Adrenal gland (tissue), 12 donors: Measurements from ENCODE around the gene HCK. TPM values are rescaled to one million over a fixed set of nuclear protein-coding genes. Genes with fewer than 3 reads are reported as not detected.

Experiments
- DNase-seq, 7 donors: peaks; one replicate each; pipeline ENCODE4 v3.0.0-alpha.2; 2019 to 2020
- H3K27ac ChIP-seq, 5 donors: fragments of 200-600 bp; sonication (generic) in 4 of 5; 1 replicate in 3 of 5; 2 replicates in 2 of 5; pipeline versions ENCODE4 v1.5.1 to v1.8.0; 2016 to 2020; ENCODE audit warnings: mild to moderate bottlenecking in 1 of 5
- H3K27me3 ChIP-seq: fragments of 200-600 bp; 2 replicates; pipeline ENCODE4 v1.8.0; 2021
- H3K36me3 ChIP-seq, 2 donors: fragments of 200-600 bp; replicated peaks in 1 of 2; 1 replicate in 1 of 2; 2 replicates in 1 of 2; pipeline versions ENCODE4 v1.5.1 to v1.8.0; 2018 to 2022
- H3K4me1 ChIP-seq, 2 donors: fragments of 200-600 bp; replicated peaks in 1 of 2; 1 replicate in 1 of 2; 2 replicates in 1 of 2; pipeline versions ENCODE4 v1.5.1 to v1.8.0; 2018 to 2021
- H3K4me3 ChIP-seq, 4 donors: fragments of 200-600 bp; sonication (generic) in 3 of 4; one replicate each; pipeline ENCODE4 v1.5.1; 2016 to 2018
- H3K9me3 ChIP-seq, 3 donors: fragments of 200-600 bp; sonication (generic) in 1 of 3; replicated peaks in 1 of 3; 1 replicate in 2 of 3; 2 replicates in 1 of 3; pipeline versions ENCODE4 v1.5.1 to v1.8.0; 2016 to 2021
- POLR2A ChIP-seq, 2 donors: fragments of 450-650 bp; IDR thresholded peaks; one replicate each; pipeline ENCODE4 v1.6.1; 2017; ENCODE audit warnings: antibody characterized with exemption in 2 of 2, mild to moderate bottlenecking in 2 of 2, moderate library complexity in 1 of 2
- whole genome bisulfite sequencing, 4 donors: extraction: QIAGEN DNeasy Blood & Tissue Kit in 2 of 4; methylation state at CpG; one replicate each; pipeline versions ENCODE4 v1.1.5 to v1.1.7; 2013 to 2017; 5-methylcytosine and 5-hydroxymethylcytosine counted together
- intact Hi-C, 2 donors: fragments of 100-400 bp; cut with DNase I; formaldehyde crosslinking; loops; one replicate each; pipeline versions ENCODE4 v1.14.1 to v1.15.0; 2022 to 2023
- polyA plus RNA-seq, 3 donors: library from polyadenylated mRNA; stranded (reverse); fragments of 200-250 nt in 2 of 3; fragments of 350-450 nt in 1 of 3; fragmentation: Illumina TruSeq in 1 of 3; extraction: RNeasy Lipid Tissue Mini Kit (QIAGEN cat#74804) in 1 of 3; gene quantifications; one replicate each; pipeline ENCODE4 v1.2.3, GENCODE V29; 2013 to 2014
- total RNA-seq, 9 donors: library from RNA; depleted of rRNA in 4 of 9; stranded (reverse); fragments of >200 nt in 4 of 9; fragments of 120-200 nt in 1 of 9; fragmentation: NEBNext Ultra II Directional in 1 of 9; extraction: Animal tissue kit (Norgen Biotek cat#: 25700) in 1 of 9; gene quantifications; one replicate each; pipeline versions ENCODE4 v1.1.0 to v1.2.4, GENCODE V29; 2013 to 2023
- TF ChIP-seq, protein P1 (sequence below), 6 experiments: fragments of 450-650 bp in 4 of 6; fragments of 200-600 bp in 2 of 6; sonication (generic) in 1 of 6; IDR thresholded peaks; 1 replicate in 5 of 6; 2 replicates in 1 of 6; pipeline versions ENCODE4 v1.5.1 to v1.8.0; 2016 to 2021; ENCODE audit warnings: antibody characterized with exemption in 6 of 6, mild to moderate bottlenecking in 2 of 6, moderate library complexity in 1 of 6
- donor health status: healthy with polysubstance abuse.
- donor health status: Bipolar disorder and iron deficiency.
- donor health status: DM: yes; HTN: yes; CAD: no.
- donor health status: DM: no; HTN: no; CAD: no.
- donor health status: DM: no; HTN: no; CAD: no.
- donor health status: DM: yes; HTN: yes; CAD: no.

The HCK gene
- total and polyA plus RNA-seq, 12 donors = 3.7 to 49.8 (median 17.0) TPM

DNA sequence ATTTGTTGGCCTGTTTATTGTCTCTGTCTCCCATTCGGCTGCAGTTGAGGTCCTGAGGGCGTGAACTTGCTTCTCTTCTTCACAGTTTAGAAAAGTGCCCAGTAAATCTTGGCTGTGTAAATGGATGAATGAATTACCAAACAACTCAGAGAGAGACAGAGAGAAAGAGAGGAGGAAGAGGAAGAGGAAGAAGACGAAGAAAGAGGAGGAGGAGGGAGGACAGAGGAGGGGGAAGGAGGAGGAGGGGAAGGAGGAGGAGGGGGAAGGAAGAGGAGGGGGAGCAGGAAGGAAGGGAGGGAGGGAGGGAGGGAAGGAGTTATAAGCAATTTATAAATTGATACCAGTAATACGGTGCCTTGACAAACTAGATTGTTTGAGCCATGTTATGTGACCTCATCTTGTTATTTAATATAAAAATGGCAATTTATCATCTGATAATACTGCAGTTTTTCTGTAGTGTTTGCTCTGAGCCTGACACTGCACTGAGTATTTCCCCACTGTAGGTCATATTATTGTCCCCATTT is 18.7 kb downstream of the HCK start:
- DNase-seq = no peak
- H3K9me3 ChIP-seq = no peaks in the 10 kb centered on the region
- TF ChIP-seq POLR2A (IDR thresholded peaks at IDR 0.05) = no peak
- TF ChIP-seq, protein P1, sequence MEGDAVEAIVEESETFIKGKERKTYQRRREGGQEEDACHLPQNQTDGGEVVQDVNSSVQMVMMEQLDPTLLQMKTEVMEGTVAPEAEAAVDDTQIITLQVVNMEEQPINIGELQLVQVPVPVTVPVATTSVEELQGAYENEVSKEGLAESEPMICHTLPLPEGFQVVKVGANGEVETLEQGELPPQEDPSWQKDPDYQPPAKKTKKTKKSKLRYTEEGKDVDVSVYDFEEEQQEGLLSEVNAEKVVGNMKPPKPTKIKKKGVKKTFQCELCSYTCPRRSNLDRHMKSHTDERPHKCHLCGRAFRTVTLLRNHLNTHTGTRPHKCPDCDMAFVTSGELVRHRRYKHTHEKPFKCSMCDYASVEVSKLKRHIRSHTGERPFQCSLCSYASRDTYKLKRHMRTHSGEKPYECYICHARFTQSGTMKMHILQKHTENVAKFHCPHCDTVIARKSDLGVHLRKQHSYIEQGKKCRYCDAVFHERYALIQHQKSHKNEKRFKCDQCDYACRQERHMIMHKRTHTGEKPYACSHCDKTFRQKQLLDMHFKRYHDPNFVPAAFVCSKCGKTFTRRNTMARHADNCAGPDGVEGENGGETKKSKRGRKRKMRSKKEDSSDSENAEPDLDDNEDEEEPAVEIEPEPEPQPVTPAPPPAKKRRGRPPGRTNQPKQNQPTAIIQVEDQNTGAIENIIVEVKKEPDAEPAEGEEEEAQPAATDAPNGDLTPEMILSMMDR (IDR thresholded peaks at IDR 0.05) = no peak
- intact Hi-C loops = no loop called here
- no peaks in the 10 kb centered on the region for H3K36me3 ChIP-seq
- no peak overlapping the region for H3K4me3 ChIP-seq
- peaks cover 0 to 5% of the 10 kb centered on the region in 2 donors for H3K4me1 ChIP-seq
- WGBS, 4 donors = 36 to 42% (median 39%) methylated on average over 4 of the region's 4 CpGs
- H3K27ac ChIP-seq = no peak overlapping the region
- H3K27me3 ChIP-seq = no peaks in the 10 kb centered on the region

DNA sequence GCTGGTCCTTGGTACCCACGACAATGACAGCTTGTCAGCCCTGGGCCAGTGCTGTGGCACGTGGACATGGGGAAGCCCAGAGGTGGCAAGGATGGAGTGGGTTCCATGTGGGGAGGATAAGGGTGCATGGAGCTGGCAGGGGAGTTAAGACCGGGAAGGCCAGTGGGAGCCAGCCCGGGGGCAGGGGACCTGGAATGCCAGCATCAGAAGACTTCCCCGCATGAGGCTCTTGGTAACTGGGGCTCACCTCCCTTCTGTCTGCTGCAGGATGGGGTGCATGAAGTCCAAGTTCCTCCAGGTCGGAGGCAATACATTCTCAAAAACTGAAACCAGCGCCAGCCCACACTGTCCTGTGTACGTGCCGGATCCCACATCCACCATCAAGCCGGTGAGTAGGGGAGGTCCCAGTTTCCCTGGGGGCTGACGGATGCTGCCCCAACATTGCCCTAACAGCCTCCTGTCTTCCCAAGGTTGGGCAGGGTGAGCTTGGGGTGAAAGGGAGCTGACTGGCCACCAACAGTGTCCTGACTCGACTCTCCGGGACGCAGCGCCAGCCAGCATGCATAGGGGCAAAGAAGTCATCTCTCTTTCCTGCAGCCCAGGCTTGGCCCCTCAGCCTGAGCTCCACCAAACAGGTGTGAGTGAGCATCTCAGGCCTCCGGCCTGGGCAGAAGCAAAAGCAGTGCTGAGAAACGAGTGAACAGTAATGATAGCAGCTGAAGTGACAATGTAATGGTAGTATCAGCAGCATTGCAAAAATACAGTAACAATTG is 19.5 kb downstream of the HCK start:
- DNase-seq = no peak
- Histone ChIP-seq H3K4me3 (no peak overlapping the region), H3K4me1 (peaks cover 0 to 5% of the 10 kb centered on the region in 2 donors), H3K27me3 (no peaks in the 10 kb centered on the region), H3K27ac (no peak overlapping the region), H3K9me3 (no peaks in the 10 kb centered on the region), H3K36me3 (no peaks in the 10 kb centered on the region)
- TF ChIP-seq, protein P1 (IDR thresholded peaks at IDR 0.05) = no peak
- TF ChIP-seq POLR2A (IDR thresholded peaks at IDR 0.05) = no peak
- 65 to 82% (median 76%) methylated on average over 12 to 17 of the region's 17 CpGs for WGBS, 4 donors
- intact Hi-C loops = no loop called here

DNA sequence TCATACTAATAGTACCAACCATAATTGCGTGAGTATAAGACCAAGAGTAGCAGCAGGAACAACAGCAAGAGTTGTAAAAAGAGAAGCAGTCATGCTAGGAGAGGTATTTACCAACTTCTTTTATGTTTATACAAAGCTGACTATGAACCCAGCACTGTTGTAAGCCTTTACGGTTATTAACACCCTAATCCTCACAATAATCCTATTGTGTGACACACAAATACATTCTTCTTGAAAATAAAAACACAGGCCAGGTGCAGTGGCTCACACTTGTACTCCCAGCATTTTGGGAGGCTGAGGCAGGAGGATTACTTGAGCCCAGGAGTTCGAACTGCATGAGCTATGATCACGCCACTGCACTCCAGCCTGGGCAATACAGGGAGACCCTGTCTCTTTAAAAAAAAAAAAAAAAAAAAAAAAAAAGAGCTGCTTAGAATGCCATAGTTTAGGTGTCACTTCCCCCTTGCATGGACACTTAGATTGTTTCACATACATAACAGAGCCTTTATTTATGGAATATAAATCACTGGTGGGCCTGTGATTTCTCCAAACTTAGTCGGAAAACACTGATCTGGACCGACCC is 20.2 kb downstream of the HCK start:
- intact Hi-C loops = no loop called here
- H3K27me3 ChIP-seq = no peaks in the 10 kb centered on the region
- no peak overlapping the region for H3K4me3 ChIP-seq

DNA sequence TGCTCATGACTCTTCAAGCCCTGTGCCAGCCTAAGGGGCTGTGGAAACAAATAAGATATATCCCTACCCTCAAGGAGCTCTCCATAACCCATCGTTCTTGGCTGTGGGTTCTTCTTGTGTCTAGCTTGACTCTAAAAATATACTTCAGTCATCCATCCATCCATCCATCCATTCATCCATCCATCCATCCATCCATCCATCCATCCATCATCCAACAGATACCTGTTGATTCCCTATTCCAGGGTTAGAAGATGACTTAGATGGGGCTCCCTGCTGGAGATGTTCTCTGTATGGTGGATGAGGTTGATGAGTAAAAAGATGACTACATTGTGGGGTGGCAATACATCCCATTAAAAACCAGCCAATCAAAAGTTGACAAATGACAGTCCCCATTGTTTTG is 23.5 kb downstream of the HCK start:
- Histone ChIP-seq H3K9me3 (no peaks in the 10 kb centered on the region), H3K27ac (no peak overlapping the region), H3K27me3 (no peaks in the 10 kb centered on the region), H3K4me3 (no peak overlapping the region), H3K4me1 (no peaks in the 10 kb centered on the region), H3K36me3 (no peaks in the 10 kb centered on the region)
- intact Hi-C loops = no loop called here
- DNase-seq = no peak
- WGBS, 4 donors = 64 to 95% (median 83%) methylated on average over 1 of the region's 1 CpG
- TF ChIP-seq, protein P1 (IDR thresholded peaks at IDR 0.05) = no peak
- no peak for TF ChIP-seq POLR2A (IDR thresholded peaks at IDR 0.05)

More for the DNA sequence above, 20.2 kb downstream of the HCK start:
- no peak overlapping the region for H3K27ac ChIP-seq
- peaks cover 0 to 5% of the 10 kb centered on the region in 2 donors for H3K4me1 ChIP-seq
- TF ChIP-seq, protein P1 (IDR thresholded peaks at IDR 0.05) = no peak
- TF ChIP-seq POLR2A (IDR thresholded peaks at IDR 0.05) = no peak
- no peak for DNase-seq
- H3K36me3 ChIP-seq = no peaks in the 10 kb centered on the region
- H3K9me3 ChIP-seq = no peaks in the 10 kb centered on the region
- 74 to 85% (median 80%) methylated on average over 6 of the region's 6 CpGs for WGBS, 4 donors
